AG04450 (cell line): ENCODE results near the gene HSPA5. TPM values are rescaled to one million over a fixed set of nuclear protein-coding genes. Genes with fewer than 3 reads are reported as not detected.

Experiments
- CTCF ChIA-PET: fragments of 300-600, 350-600 bp; formaldehyde crosslinking; extraction: SDS; loops from one replicate; lab custom pipeline; 2022; ENCODE audit warnings: antibody characterized with exemption, inconsistent platforms; lab: Charles Lee
- POLR2A ChIA-PET: fragments of 350-600 bp; formaldehyde crosslinking; extraction: SDS; loops from one replicate; lab custom pipeline; 2021; ENCODE audit warnings: antibody characterized with exemption, inconsistent platforms; lab: Yijun Ruan, JAX
- DNase-seq: peaks from one replicate; pipeline ENCODE4 v3.0.0-alpha.2; 2011; ENCODE audit warnings: low read depth, low spot score
- H3K27ac ChIP-seq: one replicate; pipeline ENCODE4 v1.5.1; 2012; ENCODE audit warnings: low read depth, low read length, control low read depth
- H3K27me3 ChIP-seq: one replicate; pipeline ENCODE4 v1.6.0; 2012; ENCODE audit warnings: low read length; ENCODE audit not compliant: control insufficient read depth, insufficient read depth
- H3K4me3 ChIP-seq: 2 replicates; pipeline ENCODE4 v1.5.1; 2011; ENCODE audit warnings: mild to moderate bottlenecking, low read depth, low read length, control low read depth
- H3K9me3 ChIP-seq: 2 replicates; pipeline ENCODE4 v1.5.1; 2012; ENCODE audit warnings: low read length; ENCODE audit not compliant: control insufficient read depth, insufficient read depth
- polyA plus RNA-seq: library from polyadenylated mRNA; depleted of rRNA; stranded (reverse); fragments of >200 nt; gene quantifications from 2 replicates; pipeline ENCODE4 v1.2.3, GENCODE V29; 2011; rRNA removed
- small RNA-seq: library from RNA; depleted of rRNA; stranded (forward); fragments of <200 nt; gene quantifications from one replicate; pipeline ENCODE3, GENCODE V24; 2012; ENCODE audit warnings: low read depth; ENCODE audit not compliant: insufficient read length
- TF ChIP-seq, protein P1 (sequence below): IDR thresholded peaks from 2 replicates; pipeline ENCODE4 v1.5.1; 2011; ENCODE audit warnings: low read depth, low read length, control low read depth, inconsistent platforms

Gene HSPA5
- polyA plus RNA-seq, 1 experiment, result 591 TPM

DNA sequence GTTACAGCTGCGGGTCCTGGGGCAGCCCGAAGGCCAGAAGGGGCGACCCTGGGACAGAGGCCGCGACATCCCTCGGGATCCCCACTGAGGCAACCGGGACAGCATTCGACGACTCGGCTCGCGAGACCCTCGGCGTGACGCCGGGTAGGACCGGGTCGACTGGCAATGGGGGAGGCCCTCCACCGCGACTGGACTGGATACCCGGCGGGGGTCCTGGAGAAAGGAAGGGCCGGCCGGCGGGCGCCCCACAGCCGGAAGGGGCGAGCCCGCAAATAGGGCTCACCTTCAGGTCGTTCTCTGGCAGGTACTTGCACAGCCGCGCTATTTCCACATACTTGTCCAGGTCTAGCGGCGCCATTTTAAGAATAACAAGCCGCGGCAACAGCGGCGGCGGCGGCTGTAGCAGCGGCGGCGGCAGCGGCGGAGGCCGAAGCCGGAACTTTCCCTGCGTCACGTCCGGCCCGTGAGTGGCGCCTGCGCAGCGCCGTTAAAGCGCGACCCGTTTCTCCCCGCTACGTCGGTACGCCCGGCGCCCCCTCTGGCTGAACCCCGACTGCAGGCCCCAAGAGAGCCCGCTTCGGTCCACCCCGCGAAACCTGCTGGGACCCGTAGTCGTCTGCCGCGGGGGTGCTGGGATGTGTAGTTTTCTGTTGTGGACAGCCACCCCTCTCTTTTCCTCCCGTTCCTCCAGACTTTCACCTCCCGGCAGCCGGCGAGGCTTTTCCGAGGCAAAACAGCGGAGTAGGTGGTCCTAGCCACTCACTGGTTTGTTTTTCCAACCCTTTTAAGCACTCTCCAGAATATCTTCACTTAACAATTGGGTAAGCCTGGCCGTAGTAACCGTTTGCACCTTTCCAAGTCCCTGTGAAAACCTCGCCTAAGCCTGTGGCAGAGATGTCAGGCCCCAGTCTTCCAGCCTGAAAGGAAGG, 51.5 kb downstream of the HSPA5 start, which contains the start of gene PPP6C:
TSS of gene PPP6C (minus strand) at position 443 of the 929 bp plus-strand sequence. CDS start at position 358, 85 bp downstream.
- Histone ChIP-seq H3K4me3 (peak within 1 kb of the TSS; percentile 99), H3K9me3 (peaks cover 5% of the 10 kb centered on the region; the same call in 1 of the 2 replicates), H3K27me3 (no peaks in the 10 kb centered on the region), H3K27ac (peak within 1 kb of the TSS; percentile 90)
- POLR2A ChIA-PET, result interaction anchor here (1.1 to 1.3 kb wide), 3 partner anchors 10 to 328 kb away, joined by 3 to 4 read pairs (median 3); partner anchors contain the start of gene HSPA5
- DNase-seq, result peak; percentile 93
- CTCF ChIA-PET, result no interaction called here
- TF ChIP-seq, protein P1, sequence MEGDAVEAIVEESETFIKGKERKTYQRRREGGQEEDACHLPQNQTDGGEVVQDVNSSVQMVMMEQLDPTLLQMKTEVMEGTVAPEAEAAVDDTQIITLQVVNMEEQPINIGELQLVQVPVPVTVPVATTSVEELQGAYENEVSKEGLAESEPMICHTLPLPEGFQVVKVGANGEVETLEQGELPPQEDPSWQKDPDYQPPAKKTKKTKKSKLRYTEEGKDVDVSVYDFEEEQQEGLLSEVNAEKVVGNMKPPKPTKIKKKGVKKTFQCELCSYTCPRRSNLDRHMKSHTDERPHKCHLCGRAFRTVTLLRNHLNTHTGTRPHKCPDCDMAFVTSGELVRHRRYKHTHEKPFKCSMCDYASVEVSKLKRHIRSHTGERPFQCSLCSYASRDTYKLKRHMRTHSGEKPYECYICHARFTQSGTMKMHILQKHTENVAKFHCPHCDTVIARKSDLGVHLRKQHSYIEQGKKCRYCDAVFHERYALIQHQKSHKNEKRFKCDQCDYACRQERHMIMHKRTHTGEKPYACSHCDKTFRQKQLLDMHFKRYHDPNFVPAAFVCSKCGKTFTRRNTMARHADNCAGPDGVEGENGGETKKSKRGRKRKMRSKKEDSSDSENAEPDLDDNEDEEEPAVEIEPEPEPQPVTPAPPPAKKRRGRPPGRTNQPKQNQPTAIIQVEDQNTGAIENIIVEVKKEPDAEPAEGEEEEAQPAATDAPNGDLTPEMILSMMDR, result peak; percentile 68

DNA sequence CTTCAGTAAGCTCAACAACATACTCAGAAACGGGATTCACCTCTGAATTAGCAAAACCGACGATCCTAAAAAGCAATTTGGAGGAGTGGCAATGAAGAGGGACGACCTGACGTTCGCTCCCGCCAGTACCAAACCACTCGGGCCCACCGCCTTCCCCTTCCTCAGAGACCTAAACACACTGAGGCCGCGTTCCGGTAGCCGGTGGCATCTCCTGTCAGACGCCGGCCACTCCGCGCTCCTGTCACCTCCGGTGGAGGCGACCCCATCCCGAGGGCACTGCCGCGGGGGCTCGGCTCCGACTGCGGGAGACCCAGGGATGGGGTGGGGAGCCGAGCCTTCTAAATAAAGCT, 52.2 kb downstream of the HSPA5 start:
- TF ChIP-seq, protein P1, result no peak
- Histone ChIP-seq H3K27ac (peak overlapping the region; percentile 90), H3K4me3 (peak overlapping the region; percentile 99), H3K9me3 (peaks cover 5% of the 10 kb centered on the region; the same call in 1 of the 2 replicates), H3K27me3 (no peaks in the 10 kb centered on the region)
- ChIA-PET POLR2A (no interaction called here), CTCF (no interaction called here)
- no peak for DNase-seq

Small RNA genes within 50 kb of the gene (small RNA-seq; reads per million reads assigned to genes)
- gene AL354710.1, result not detected

Other genes starting within 250 kb of the HSPA5 start
- 11.9 and 13.9 TPM in 2 replicates for gene SCAI, start 97.8 kb downstream of the HSPA5 start, polyA plus RNA-seq
- gene PPP6C, start 51.5 kb downstream of the HSPA5 start, polyA plus RNA-seq, result 24.3 and 34.8 TPM in 2 replicates
- gene RABEPK, start 40.8 kb downstream of the HSPA5 start, polyA plus RNA-seq, result 45.5 and 45.8 TPM in 2 replicates
- 22.1 and 25.8 TPM in 2 replicates for gene GAPVD1, start 20.5 kb upstream of the HSPA5 start, polyA plus RNA-seq